ENCODE measurements around the gene ZBTB25.

- no peak for TF ChIP-seq CTCF (conservative IDR thresholded peaks at IDR 0.05; ENCODE audit: low read length)
- TF ChIP-seq EZH2phosphoT487 (IDR thresholded peaks at IDR 0.05; ENCODE audit: borderline replicate concordance, low read depth, low read length), result no peak
Measured at GRCh38 chr14:64503434-64504309, at the start of gene ZBTB25.

Data from OCI-LY7 (cell line).